HL-60 (cell line): Measurements from ENCODE around the gene MYH11.

ENCODE experiments used
- CTCF ChIP-seq: IDR thresholded peaks from one replicate; pipeline ENCODE4 v1.5.1; 2011; ENCODE audit warnings: low read length, control low read depth, inconsistent platforms; ENCODE audit not compliant: insufficient read depth
- GABPA ChIP-seq: IDR thresholded peaks from 2 replicates; pipeline ENCODE4 v1.6.1; 2012; ENCODE audit warnings: low read depth
- POLR2AphosphoS5 ChIP-seq: IDR thresholded peaks from 2 replicates; pipeline ENCODE4 v1.6.1; 2012; ENCODE audit warnings: low read depth

DNA sequence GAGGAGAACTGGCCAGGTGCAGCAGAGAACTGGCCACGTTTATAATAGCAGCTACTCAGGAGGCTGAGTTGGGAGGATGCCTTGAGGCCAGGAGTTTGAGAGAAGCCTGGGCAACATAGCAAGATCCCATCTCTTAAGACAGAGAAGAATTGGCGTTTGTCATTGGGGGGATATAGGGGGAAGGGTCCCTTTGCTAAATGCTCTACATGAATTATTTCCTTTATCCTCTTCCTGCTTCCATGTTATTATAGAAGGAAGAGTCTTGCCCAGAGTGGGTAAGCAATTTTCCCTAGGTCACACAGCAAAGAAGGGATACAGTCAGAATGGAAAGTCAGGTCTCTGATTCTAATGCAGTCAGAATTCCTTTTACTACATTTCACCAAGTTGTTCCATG lies 68.0 kb downstream of the MYH11 start:
- TF ChIP-seq CTCF (no peak), POLR2AphosphoS5 (no peak), GABPA (no peak)
